Measurements from ENCODE around the gene NOD2.

GRCh38 chr16:50695017-50696000 lies 1.9 kb downstream of the NOD2 start:
- TF ChIP-seq CTCF (IDR thresholded peaks at IDR 0.05; ENCODE audit: low read depth, low read length, missing input control) (no peak), MAX (IDR thresholded peaks at IDR 0.05) (no peak), RXRA (IDR thresholded peaks at IDR 0.05) (peak; percentile 52)

All from liver (tissue), 3 donors.